CD4-positive, CD25-positive, alpha-beta regulatory T cell (primary cell): ENCODE measurements around the gene HAAO. TPM values are rescaled to one million over a fixed set of nuclear protein-coding genes. Genes with fewer than 3 reads are reported as not detected.
"Not testable (repeated sequence)": the region's sequence is repeated elsewhere in the genome, so short reads cannot be mapped to it uniquely, and the experiment has no call there.

Source experiments
- ATAC-seq, 2 donors: fragments of 150-1000 bp; cut with Tn5 transposase; one replicate each; pipeline ENCODE4 v1.10.0; 2021; ENCODE audit warnings: low read depth in 2 of 2, moderate number of reproducible peaks in 2 of 2, moderate library complexity in 1 of 2
- DNase-seq, 3 donors: peaks; one replicate each; pipeline versions ENCODE4 v3.0.0 to v3.0.0-alpha.2; 2012 to 2022; ENCODE audit warnings: mixed read lengths in 1 of 3
- H3K27ac ChIP-seq: one replicate; pipeline ENCODE4 v1.7.0; 2013; ENCODE audit warnings: mild to moderate bottlenecking, low read length; ENCODE audit not compliant: insufficient read depth, poor library complexity, severe bottlenecking
- H3K27me3 ChIP-seq: one replicate; pipeline ENCODE4 v1.7.0; 2013; ENCODE audit warnings: low read length; ENCODE audit not compliant: control insufficient read depth, insufficient read depth
- H3K36me3 ChIP-seq: one replicate; pipeline ENCODE4 v1.7.0; 2013; ENCODE audit warnings: mild to moderate bottlenecking, low read length, moderate library complexity; ENCODE audit not compliant: control insufficient read depth, insufficient read depth
- H3K4me1 ChIP-seq: 2 replicates; pipeline ENCODE4 v1.7.0; 2013; ENCODE audit warnings: mild to moderate bottlenecking, low read length; ENCODE audit not compliant: insufficient read depth, control insufficient read depth, poor library complexity, severe bottlenecking
- H3K4me3 ChIP-seq: one replicate; pipeline ENCODE4 v1.7.0; 2013; ENCODE audit warnings: low read depth, mild to moderate bottlenecking, low read length, moderate library complexity
- H3K9me3 ChIP-seq, 2 experiments: 1 replicate in 1 of 2; 2 replicates in 1 of 2; pipeline ENCODE4 v1.7.0; 2013; ENCODE audit warnings: low read length in 2 of 2, mild to moderate bottlenecking in 1 of 2, moderate library complexity in 1 of 2; ENCODE audit not compliant: control insufficient read depth in 2 of 2
- H3K27ac Mint-ChIP-seq, 3 donors: one replicate each; pipeline ENCODE4 v1.8.0; 2020 to 2022; ENCODE audit warnings: mild to moderate bottlenecking in 3 of 3, mixed read lengths in 3 of 3, moderate library complexity in 2 of 3
- H3K27me3 Mint-ChIP-seq: one replicate; pipeline ENCODE4 v1.8.0; 2022; ENCODE audit warnings: mild to moderate bottlenecking, mixed read lengths
- H3K36me3 Mint-ChIP-seq: one replicate; pipeline ENCODE4 v1.8.0; 2020; ENCODE audit warnings: mixed read lengths
- H3K4me1 Mint-ChIP-seq, 4 donors: one replicate each; pipeline ENCODE4 v1.8.0; 2020 to 2022; ENCODE audit warnings: mixed read lengths in 4 of 4, mild to moderate bottlenecking in 1 of 4
- H3K4me3 Mint-ChIP-seq, 4 donors: one replicate each; pipeline ENCODE4 v1.8.0; 2020 to 2022; ENCODE audit warnings: mild to moderate bottlenecking in 4 of 4, mixed read lengths in 4 of 4, moderate library complexity in 3 of 4
- H3K9me3 Mint-ChIP-seq, 7 donors: one replicate each; pipeline ENCODE4 v1.8.0; 2020 to 2022; ENCODE audit warnings: mixed read lengths in 7 of 7, mild to moderate bottlenecking in 3 of 7, moderate library complexity in 2 of 7
- polyA plus RNA-seq, 4 donors: library from polyadenylated mRNA; unstranded; fragments of 300-500 nt; fragmentation: Illumina TruSeq; gene quantifications; one replicate each; pipeline ENCODE4 v1.2.3, GENCODE V29; 2021
- total RNA-seq: library from RNA; stranded (reverse); gene quantifications from one replicate; pipeline ENCODE4 v1.2.3, GENCODE V29; 2022

HAAO gene
- total and polyA plus RNA-seq, 5 donors from 2014 or later: 0.27 TPM; not detected in 4

DNA sequence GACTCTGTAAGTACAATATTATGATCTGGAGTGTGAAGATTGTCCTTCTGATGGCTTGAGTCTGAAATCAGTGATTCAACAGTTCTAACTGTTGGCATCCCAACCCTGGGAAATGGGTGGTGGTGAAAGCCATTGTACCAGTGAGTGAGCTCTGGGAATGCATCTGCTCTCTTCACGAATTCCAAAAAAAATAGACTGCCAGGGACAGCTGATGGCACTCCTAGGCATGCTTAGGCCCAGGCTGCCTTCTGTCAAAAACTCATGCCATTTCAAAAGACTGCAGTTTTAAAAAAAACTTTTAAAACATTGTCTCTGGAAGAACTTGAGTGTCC is 48.8 kb downstream of the HAAO start:
- Mint-ChIP-seq H3K4me3 (no peak overlapping the region), H3K4me1 (peaks cover 0 to 4% (median 1%) of the 10 kb centered on the region in 4 donors), H3K9me3 (peaks cover 0 to 5% (median 0%) of the 10 kb centered on the region in 7 donors), H3K27me3 (no peaks in the 10 kb centered on the region), H3K36me3 (peaks cover 46% of the 10 kb centered on the region), H3K27ac (no peak overlapping the region)
- no peak for DNase-seq
- no peaks in the 10 kb centered on the region for H3K4me1 ChIP-seq
- peaks cover 0 to 3% of the 10 kb centered on the region in 2 experiments for H3K9me3 ChIP-seq
- no peaks in the 10 kb centered on the region for H3K36me3 ChIP-seq
- no peaks in the 10 kb centered on the region for H3K27me3 ChIP-seq
- no peak for ATAC-seq
- H3K4me3 ChIP-seq: no peak overlapping the region
- H3K27ac ChIP-seq: no peak overlapping the region

DNA sequence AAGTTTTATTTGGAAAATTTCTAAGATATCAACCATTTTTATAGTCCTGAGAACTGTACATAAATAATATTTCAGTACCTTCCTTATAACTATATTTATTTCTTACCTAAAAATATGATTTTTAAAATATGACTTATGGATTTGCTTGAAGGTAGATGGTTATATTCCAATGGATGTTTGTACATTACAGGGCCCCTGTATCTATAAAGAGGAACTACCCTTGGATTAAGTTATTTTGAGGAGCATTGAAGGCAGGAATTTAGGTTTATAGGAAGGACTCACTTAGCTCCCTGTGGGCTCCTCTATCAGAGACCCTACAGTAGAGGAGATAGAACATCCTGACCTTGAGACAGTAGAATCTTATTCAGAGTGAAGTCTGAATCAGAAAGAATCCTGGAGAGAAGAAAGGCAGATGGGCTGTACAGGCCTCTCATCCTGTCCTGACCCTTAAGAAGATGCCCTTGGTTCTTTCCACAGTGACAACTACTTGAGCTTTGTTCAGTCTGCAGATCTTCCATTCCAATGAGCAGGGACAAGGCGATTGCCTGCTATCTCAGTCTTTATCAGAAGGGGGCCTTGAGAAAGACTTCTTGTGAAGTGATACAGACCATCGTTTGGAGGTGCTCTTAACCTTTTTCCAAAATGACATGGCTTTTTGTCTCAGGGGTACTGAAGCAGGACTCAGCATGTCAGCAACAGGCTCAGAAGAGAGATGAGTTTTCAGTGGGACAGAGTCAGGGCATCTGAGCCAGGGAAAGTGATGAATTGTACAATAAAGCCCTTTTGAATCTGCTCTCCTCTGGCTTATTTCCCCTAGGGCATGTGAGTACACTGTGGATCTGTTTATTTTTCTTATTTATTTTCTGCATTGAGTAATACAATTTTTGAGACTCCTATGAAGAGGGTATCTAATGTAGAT is 49.4 kb downstream of the HAAO start:
- Mint-ChIP-seq H3K4me3 (no peak overlapping the region), H3K9me3 (peaks cover 0 to 9% (median 0%) of the 10 kb centered on the region in 7 donors), H3K36me3 (peaks cover 48% of the 10 kb centered on the region), H3K27ac (peak overlapping the region in 1 of 3 donors; percentile 38), H3K4me1 (peaks cover 0 to 4% (median 1%) of the 10 kb centered on the region in 4 donors), H3K27me3 (no peaks in the 10 kb centered on the region)
- DNase-seq: no peak
- ATAC-seq: no peak
- Histone ChIP-seq H3K27me3 (no peaks in the 10 kb centered on the region), H3K36me3 (no peaks in the 10 kb centered on the region), H3K9me3 (peaks cover 0 to 3% of the 10 kb centered on the region in 2 experiments), H3K4me1 (no peaks in the 10 kb centered on the region), H3K4me3 (no peak overlapping the region), H3K27ac (no peak overlapping the region)

DNA sequence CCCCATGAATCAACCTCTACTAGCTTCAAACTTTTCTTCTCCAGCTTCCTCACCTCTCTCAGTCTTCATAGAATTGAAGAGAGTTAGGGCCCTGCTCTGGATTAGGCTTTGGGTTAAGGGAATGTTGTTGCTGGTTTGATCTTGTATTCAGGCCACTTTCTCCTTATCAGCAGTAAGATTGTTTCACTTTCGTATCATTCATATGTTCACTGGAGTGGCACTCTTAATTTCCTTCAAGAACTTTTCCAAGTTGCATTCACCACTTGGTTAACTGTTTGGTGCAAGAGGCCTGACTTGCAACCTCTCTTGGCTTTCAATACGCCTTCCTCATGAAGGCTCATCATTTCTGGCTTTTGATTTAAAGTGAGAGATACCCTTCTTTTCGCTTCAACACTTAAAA is 51.2 kb downstream of the HAAO start:
- ATAC-seq (no peak), DNase-seq (no peak)
- Mint-ChIP-seq H3K27ac (no peak overlapping the region), H3K4me3 (no peak overlapping the region), H3K36me3 (peaks cover 56% of the 10 kb centered on the region), H3K9me3 (peaks cover 0 to 16% (median 2%) of the 10 kb centered on the region in 7 donors), H3K4me1 (peaks cover 0 to 4% (median 1%) of the 10 kb centered on the region in 4 donors), H3K27me3 (no peaks in the 10 kb centered on the region)
- H3K4me1 ChIP-seq: no peaks in the 10 kb centered on the region
- H3K9me3 ChIP-seq: peaks cover under 1 to 3% of the 10 kb centered on the region in 2 experiments
- peaks cover 10% of the 10 kb centered on the region for H3K36me3 ChIP-seq
- no peak overlapping the region for H3K27ac ChIP-seq
- no peaks in the 10 kb centered on the region for H3K27me3 ChIP-seq
- H3K4me3 ChIP-seq: no peak overlapping the region

DNA sequence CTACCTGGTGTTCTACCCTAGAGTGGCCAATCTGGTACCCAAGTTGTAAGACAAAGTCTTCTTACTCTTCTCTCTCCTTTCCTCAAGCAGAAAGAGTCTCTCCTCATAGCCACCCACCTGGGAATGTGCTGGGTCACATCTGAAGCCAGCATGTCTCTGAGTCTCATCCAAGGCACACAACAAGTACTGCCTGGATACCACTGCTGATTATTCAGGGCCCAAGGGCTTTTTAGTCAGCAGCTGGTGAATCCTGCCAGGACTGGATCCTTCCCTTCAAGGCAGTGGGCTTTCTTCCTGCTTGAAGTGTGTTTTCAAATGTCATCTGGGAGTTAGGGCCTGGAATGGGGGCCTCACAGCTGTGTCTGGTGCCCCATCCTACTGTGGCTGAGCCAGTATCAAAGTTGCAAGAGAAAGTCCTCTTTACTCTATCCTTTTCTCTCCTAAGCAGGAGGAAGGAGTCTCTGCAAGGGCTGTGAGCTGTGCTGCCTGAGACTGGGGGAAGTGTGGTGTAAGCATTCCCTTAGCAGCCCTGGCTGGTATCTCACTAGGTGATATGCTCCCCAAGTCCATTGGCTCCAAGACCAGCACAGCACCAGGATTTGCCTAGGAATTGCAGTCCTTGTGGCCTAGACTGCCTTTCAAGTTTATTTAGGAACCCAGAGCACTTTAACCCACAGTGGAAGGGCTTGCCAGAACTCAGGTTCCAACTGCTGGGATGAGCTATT is 55.6 kb downstream of the HAAO start:
- Mint-ChIP-seq H3K9me3 (peaks cover 3 to 39% (median 15%) of the 10 kb centered on the region in 7 donors), H3K4me1 (peaks cover 0 to 3% (median 0%) of the 10 kb centered on the region in 4 donors), H3K36me3 (peaks cover 82% of the 10 kb centered on the region), H3K27ac (no peak overlapping the region), H3K4me3 (no peak overlapping the region), H3K27me3 (no peaks in the 10 kb centered on the region)
- ATAC-seq (no peak), DNase-seq (no peak)
- H3K27ac ChIP-seq: no peak overlapping the region
- H3K27me3 ChIP-seq: no peaks in the 10 kb centered on the region
- H3K4me1 ChIP-seq: no peaks in the 10 kb centered on the region
- no peak overlapping the region for H3K4me3 ChIP-seq
- peaks cover 15% of the 10 kb centered on the region for H3K36me3 ChIP-seq
- H3K9me3 ChIP-seq: peaks cover 5 to 15% of the 10 kb centered on the region in 2 experiments

DNA sequence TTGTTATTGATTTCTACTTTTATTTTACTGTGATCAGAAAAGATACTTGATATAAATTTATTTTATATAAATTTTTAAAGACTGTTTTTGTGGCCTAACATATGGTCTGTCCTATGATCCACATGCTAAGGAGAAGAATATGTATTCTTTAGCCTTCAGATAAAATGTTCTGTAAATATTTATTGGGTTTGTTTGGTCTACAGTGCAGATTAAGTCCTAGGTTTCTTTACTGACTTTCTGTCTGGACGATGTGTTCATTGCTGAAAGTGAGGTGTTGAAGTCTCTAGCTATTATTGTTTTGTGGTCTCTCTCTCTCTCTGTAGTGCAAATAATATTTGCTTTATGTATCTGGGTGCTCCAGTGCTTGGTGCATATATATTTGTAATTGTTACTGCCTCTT is 58.5 kb downstream of the HAAO start:
- peaks cover 15% of the 10 kb centered on the region for H3K36me3 ChIP-seq
- no peak for DNase-seq
- H3K27me3 ChIP-seq: no peaks in the 10 kb centered on the region
- Mint-ChIP-seq H3K27ac (no peak overlapping the region), H3K4me3 (no peak overlapping the region), H3K27me3 (no peaks in the 10 kb centered on the region), H3K4me1 (no peaks in the 10 kb centered on the region), H3K36me3 (peaks cover 78% of the 10 kb centered on the region), H3K9me3 (peaks cover 6 to 39% (median 15%) of the 10 kb centered on the region in 7 donors)
- no peak for ATAC-seq
- peaks cover 11 to 15% of the 10 kb centered on the region in 2 experiments for H3K9me3 ChIP-seq
- H3K4me1 ChIP-seq: no peaks in the 10 kb centered on the region
- no peak overlapping the region for H3K27ac ChIP-seq
- no peak overlapping the region for H3K4me3 ChIP-seq

DNA sequence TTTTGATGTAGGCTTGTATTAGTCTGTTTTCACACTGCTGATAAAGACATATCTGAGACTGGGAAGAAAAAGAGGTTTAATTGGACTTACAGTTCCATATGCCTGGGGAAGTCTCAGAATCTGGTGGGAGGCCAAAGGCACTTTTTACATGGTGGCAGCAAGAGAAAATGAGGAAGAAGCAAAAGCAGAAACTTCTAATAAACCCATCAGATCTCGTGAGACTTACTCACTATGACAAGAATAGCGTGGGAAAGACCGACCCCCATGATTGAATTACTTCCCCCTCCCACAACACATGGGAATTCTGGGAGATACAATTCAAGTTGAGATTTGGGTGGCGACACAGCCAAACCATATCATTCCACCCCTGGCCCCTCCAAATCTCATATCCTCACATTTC is 61.1 kb downstream of the HAAO start:
- not testable (repeated sequence) for H3K4me1 Mint-ChIP-seq, H3K27ac Mint-ChIP-seq, H3K27me3 ChIP-seq, H3K4me3 ChIP-seq, ATAC-seq, H3K36me3 ChIP-seq, H3K27ac ChIP-seq, H3K4me1 ChIP-seq, H3K27me3 Mint-ChIP-seq, DNase-seq
- peaks cover 71% of the 10 kb centered on the region for H3K36me3 Mint-ChIP-seq
- peaks cover 6 to 33% (median 15%) of the 10 kb centered on the region in 7 donors for H3K9me3 Mint-ChIP-seq
- peak overlapping the region in 1 of 4 donors; percentile 43 for H3K4me3 Mint-ChIP-seq
- H3K9me3 ChIP-seq: peaks cover 11 to 15% of the 10 kb centered on the region in 2 experiments

DNA sequence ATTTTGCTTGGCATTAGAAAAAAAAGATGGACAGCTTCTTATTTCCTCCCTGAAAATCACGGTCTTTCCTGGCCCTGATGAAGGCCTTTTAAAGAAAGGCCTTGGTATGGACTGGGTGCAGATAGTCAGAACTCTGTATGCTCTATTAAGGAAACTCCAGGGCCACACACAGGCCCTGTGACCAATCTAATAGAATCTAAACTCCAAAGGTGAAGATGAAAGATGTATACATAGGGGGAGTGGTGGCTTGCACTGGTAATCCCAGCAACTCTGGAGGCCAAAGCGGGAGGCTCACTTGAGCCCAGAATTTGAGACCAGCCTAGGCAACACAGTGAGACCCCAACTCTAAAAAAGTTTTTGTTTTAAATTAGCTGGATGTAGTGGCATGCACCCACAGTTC is 65.7 kb downstream of the HAAO start:
- Mint-ChIP-seq H3K4me1 (peaks cover 0 to 17% (median 4%) of the 10 kb centered on the region in 4 donors), H3K27ac (no peak overlapping the region), H3K9me3 (peaks cover 0 to 7% (median 2%) of the 10 kb centered on the region in 7 donors), H3K36me3 (peaks cover 56% of the 10 kb centered on the region), H3K4me3 (no peak overlapping the region), H3K27me3 (no peaks in the 10 kb centered on the region)
- Histone ChIP-seq H3K27ac (no peak overlapping the region), H3K4me3 (no peak overlapping the region), H3K9me3 (peaks cover 0 to 5% of the 10 kb centered on the region in 2 experiments), H3K4me1 (no peaks in the 10 kb centered on the region), H3K36me3 (peaks cover 4% of the 10 kb centered on the region), H3K27me3 (no peaks in the 10 kb centered on the region)
- ATAC-seq: no peak
- no peak for DNase-seq
